ENCODE measurements around the gene IGSF23.

- no peak for TF ChIP-seq POLR2A (IDR thresholded peaks at IDR 0.05)
- TF ChIP-seq CTCF (IDR thresholded peaks at IDR 0.05): no peak
- no peak for TF ChIP-seq EP300 (IDR thresholded peaks at IDR 0.05)
Measured at GRCh38 chr19:44661904-44662303, 48.5 kb downstream of the IGSF23 start.

Measured in tibial nerve (tissue), 4 donors.